ENCODE measurements around the gene TRMU.
A peak's percentile ranks its signal among the peaks of the same experiment; 100 is the strongest.

Gene TRMU

GRCh38 chr22:46330426-46330825 lies 5.1 kb upstream of the TRMU start:
- Histone ChIP-seq H3K9ac (no peak overlapping the region), H3K9me3 (no peaks in the 10 kb centered on the region), H3K27me3 (no peaks in the 10 kb centered on the region), H4K20me1 (no peaks in the 10 kb centered on the region), H3K27ac (no peak overlapping the region), H3K4me3 (no peak overlapping the region), H3K36me3 (peaks cover 81% of the 10 kb centered on the region), H3K4me2 (no peak overlapping the region), H3K4me1 (peaks cover 10% of the 10 kb centered on the region)
- no peak for TF ChIP-seq Cebpa-rat (IDR thresholded peaks at IDR 0.05)

- no peak overlapping the region for H3K27ac ChIP-seq
- peaks cover 14% of the 10 kb centered on the region for H3K4me1 ChIP-seq
- TF ChIP-seq Cebpa-rat (IDR thresholded peaks at IDR 0.05) = no peak
- H3K4me2 ChIP-seq = no peak overlapping the region
- H3K4me3 ChIP-seq = no peak overlapping the region
- no peaks in the 10 kb centered on the region for H3K9me3 ChIP-seq
- no peak overlapping the region for H3K9ac ChIP-seq
- no peaks in the 10 kb centered on the region for H3K27me3 ChIP-seq
- H4K20me1 ChIP-seq = peaks cover 8% of the 10 kb centered on the region
- H3K36me3 ChIP-seq = peaks cover 70% of the 10 kb centered on the region
Measured at GRCh38 chr22:46331496-46331895, 4.0 kb upstream of the TRMU start.

GRCh38 chr22:46336119-46337078 lies 885 bp downstream of the TRMU start:
- Histone ChIP-seq H3K27me3 (no peaks in the 10 kb centered on the region), H3K36me3 (peaks cover 62% of the 10 kb centered on the region), H3K4me1 (peaks cover 25% of the 10 kb centered on the region), H3K9me3 (no peaks in the 10 kb centered on the region), H4K20me1 (peaks cover 56% of the 10 kb centered on the region), H3K27ac (peak overlapping the region; percentile 94), H3K9ac (peak overlapping the region; percentile 85), H3K4me3 (peak overlapping the region; percentile 96), H3K4me2 (peak overlapping the region; percentile 93)
- no peak for TF ChIP-seq Cebpa-rat (IDR thresholded peaks at IDR 0.05)

- Histone ChIP-seq H3K9me3 (no peaks in the 10 kb centered on the region), H3K4me1 (peaks cover 25% of the 10 kb centered on the region), H3K4me2 (no peak overlapping the region), H3K4me3 (no peak overlapping the region), H3K9ac (no peak overlapping the region), H4K20me1 (peaks cover 71% of the 10 kb centered on the region), H3K27ac (no peak overlapping the region), H3K36me3 (peaks cover 62% of the 10 kb centered on the region), H3K27me3 (no peaks in the 10 kb centered on the region)
- TF ChIP-seq Cebpa-rat (IDR thresholded peaks at IDR 0.05) = no peak
Measured at GRCh38 chr22:46337870-46338269, 2.4 kb downstream of the TRMU start.

GRCh38 chr22:46338636-46339035 lies 3.1 kb downstream of the TRMU start:
- Histone ChIP-seq H3K9me3 (no peaks in the 10 kb centered on the region), H3K27ac (no peak overlapping the region), H3K4me3 (no peak overlapping the region), H3K27me3 (no peaks in the 10 kb centered on the region), H3K4me2 (no peak overlapping the region), H3K36me3 (peaks cover 64% of the 10 kb centered on the region), H4K20me1 (peaks cover 78% of the 10 kb centered on the region), H3K4me1 (peaks cover 25% of the 10 kb centered on the region), H3K9ac (no peak overlapping the region; the same call in 1 of the 2 replicates)
- TF ChIP-seq Cebpa-rat (IDR thresholded peaks at IDR 0.05) = no peak

GRCh38 chr22:46339956-46340355 lies 4.4 kb downstream of the TRMU start:
- Histone ChIP-seq H3K36me3 (peaks cover 77% of the 10 kb centered on the region), H3K9ac (no peak overlapping the region), H3K27ac (no peak overlapping the region), H3K9me3 (no peaks in the 10 kb centered on the region), H4K20me1 (peaks cover 92% of the 10 kb centered on the region), H3K4me1 (peaks cover 17% of the 10 kb centered on the region), H3K27me3 (no peaks in the 10 kb centered on the region), H3K4me2 (no peak overlapping the region), H3K4me3 (no peak overlapping the region)
- no peak for TF ChIP-seq Cebpa-rat (IDR thresholded peaks at IDR 0.05)

- Histone ChIP-seq H3K4me2 (no peak overlapping the region), H3K9ac (no peak overlapping the region), H3K27me3 (no peaks in the 10 kb centered on the region), H3K27ac (no peak overlapping the region), H3K4me3 (no peak overlapping the region), H3K36me3 (peaks cover 84% of the 10 kb centered on the region), H3K9me3 (no peaks in the 10 kb centered on the region), H4K20me1 (peaks cover 99% of the 10 kb centered on the region), H3K4me1 (peaks cover 14% of the 10 kb centered on the region)
- no peak for TF ChIP-seq Cebpa-rat (IDR thresholded peaks at IDR 0.05)
Measured at GRCh38 chr22:46340676-46341075, 5.2 kb downstream of the TRMU start.

- no peak for TF ChIP-seq Cebpa-rat (IDR thresholded peaks at IDR 0.05)
- H3K27me3 ChIP-seq = no peaks in the 10 kb centered on the region
- peaks cover 100% of the 10 kb centered on the region for H3K36me3 ChIP-seq
- H3K4me2 ChIP-seq = no peak overlapping the region
- no peaks in the 10 kb centered on the region for H3K9me3 ChIP-seq
- no peak overlapping the region for H3K9ac ChIP-seq
- H3K4me3 ChIP-seq = no peak overlapping the region
- H4K20me1 ChIP-seq = peaks cover 92% of the 10 kb centered on the region
- peaks cover 3% of the 10 kb centered on the region for H3K4me1 ChIP-seq
- H3K27ac ChIP-seq = no peak overlapping the region
Measured at GRCh38 chr22:46346680-46347405, 11.3 kb downstream of the TRMU start.

- Histone ChIP-seq H3K4me3 (no peak overlapping the region), H4K20me1 (peaks cover 92% of the 10 kb centered on the region), H3K4me1 (peaks cover 11% of the 10 kb centered on the region), H3K9ac (no peak overlapping the region), H3K27me3 (no peaks in the 10 kb centered on the region), H3K27ac (no peak overlapping the region), H3K4me2 (no peak overlapping the region), H3K9me3 (no peaks in the 10 kb centered on the region), H3K36me3 (peaks cover 100% of the 10 kb centered on the region)
- TF ChIP-seq Cebpa-rat (IDR thresholded peaks at IDR 0.05) = no peak
Measured at GRCh38 chr22:46347646-46348045, 12.1 kb downstream of the TRMU start.
